H9 (cell line): Measurements from ENCODE around the gene PARP3. TPM values are rescaled to one million over a fixed set of nuclear protein-coding genes. Genes with fewer than 3 reads are reported as not detected.

Experiments
- DNase-seq: peaks from one replicate; pipeline ENCODE4 v3.0.0-alpha.2; 2017
- H2AFZ ChIP-seq: one replicate; pipeline ENCODE4 v1.6.1; 2013; ENCODE audit warnings: mild to moderate bottlenecking, low read length, control low read depth, moderate library complexity
- H2AK5ac ChIP-seq: 2 replicates; pipeline ENCODE4 v1.6.1; 2013; ENCODE audit warnings: low read length, control low read depth, mixed read lengths; ENCODE audit not compliant: insufficient read length
- H2BK120ac ChIP-seq: one replicate; pipeline ENCODE4 v1.6.1; 2013; ENCODE audit warnings: low read depth, mild to moderate bottlenecking, low read length, control low read depth, inconsistent platforms; ENCODE audit not compliant: poor library complexity, severe bottlenecking
- H2BK12ac ChIP-seq: 2 replicates; pipeline ENCODE4 v1.6.1; 2013; ENCODE audit warnings: low read length, control low read depth, mixed read lengths, low read depth; ENCODE audit not compliant: insufficient read length
- H2BK15ac ChIP-seq: 2 replicates; pipeline ENCODE4 v1.6.1; 2013; ENCODE audit warnings: low read depth, low read length, control low read depth
- H2BK20ac ChIP-seq: one replicate; pipeline ENCODE4 v1.6.1; 2013; ENCODE audit warnings: low read depth, mild to moderate bottlenecking, low read length, control low read depth, inconsistent platforms; ENCODE audit not compliant: poor library complexity, severe bottlenecking
- H2BK5ac ChIP-seq: 2 replicates; pipeline ENCODE4 v1.6.1; 2013; ENCODE audit warnings: low read length, control low read depth, mixed read lengths; ENCODE audit not compliant: insufficient read length
- H3K14ac ChIP-seq: 2 replicates; pipeline ENCODE4 v1.6.1; 2013; ENCODE audit warnings: low read length, control low read depth; ENCODE audit not compliant: insufficient read depth
- H3K18ac ChIP-seq: 2 replicates; pipeline ENCODE4 v1.6.1; 2013; ENCODE audit warnings: low read depth, mild to moderate bottlenecking, mixed read lengths, low read length, control low read depth; ENCODE audit not compliant: insufficient read length
- H3K23ac ChIP-seq: 2 replicates; pipeline ENCODE4 v1.6.1; 2013; ENCODE audit warnings: low read length, control low read depth, mixed read lengths, low read depth; ENCODE audit not compliant: insufficient read length
- H3K23me2 ChIP-seq: 2 replicates; pipeline ENCODE4 v1.6.1; 2013; ENCODE audit warnings: low read depth, mild to moderate bottlenecking, mixed read lengths, low read length, control low read depth; ENCODE audit not compliant: insufficient read length, poor library complexity, severe bottlenecking
- H3K27ac ChIP-seq: 2 replicates; pipeline ENCODE4 v1.5.1; 2013; ENCODE audit warnings: low read length, control low read depth, mixed read lengths, low read depth; ENCODE audit not compliant: insufficient read length
- H3K27me3 ChIP-seq: 2 replicates; pipeline ENCODE4 v1.6.1; 2013; ENCODE audit warnings: low read length, control low read depth, inconsistent platforms; ENCODE audit not compliant: insufficient read depth
- H3K4ac ChIP-seq: 2 replicates; pipeline ENCODE4 v1.6.1; 2013; ENCODE audit warnings: low read depth, mild to moderate bottlenecking, control low read depth, inconsistent platforms, low read length, moderate library complexity
- H3K4me1 ChIP-seq: 2 replicates; pipeline ENCODE4 v1.6.1; 2013; ENCODE audit warnings: low read length, control low read depth, inconsistent platforms; ENCODE audit not compliant: insufficient read depth
- H3K4me2 ChIP-seq: 2 replicates; pipeline ENCODE4 v1.6.1; 2013; ENCODE audit warnings: low read length, control low read depth, mixed read lengths; ENCODE audit not compliant: insufficient read length, insufficient read depth
- H3K56ac ChIP-seq: 2 replicates; pipeline ENCODE4 v1.6.1; 2013; ENCODE audit warnings: low read depth, mild to moderate bottlenecking, mixed read lengths, low read length, control low read depth; ENCODE audit not compliant: insufficient read length
- H3K79me1 ChIP-seq: 2 replicates; pipeline ENCODE4 v1.6.1; 2013; ENCODE audit warnings: low read depth, mild to moderate bottlenecking, moderate library complexity, low read length, control low read depth, inconsistent platforms; ENCODE audit not compliant: insufficient read depth, poor library complexity, severe bottlenecking
- H3K79me2 ChIP-seq: 2 replicates; pipeline ENCODE4 v1.6.1; 2013; ENCODE audit warnings: low read length, control low read depth, inconsistent platforms; ENCODE audit not compliant: insufficient read depth
- H3K9ac ChIP-seq: 2 replicates; pipeline ENCODE4 v1.6.1; 2013; ENCODE audit warnings: low read length, control low read depth, mixed read lengths; ENCODE audit not compliant: insufficient read length; ENCODE audit errors: extremely low read depth
- H3K9me3 ChIP-seq: one replicate; pipeline ENCODE4 v1.6.1; 2013; ENCODE audit warnings: low read depth, low read length, inconsistent platforms; ENCODE audit not compliant: control insufficient read depth
- H3T11ph ChIP-seq: one replicate; pipeline ENCODE4 v1.6.1; 2013; ENCODE audit warnings: mild to moderate bottlenecking, low read length, control low read depth, inconsistent platforms
- H4K20me1 ChIP-seq: one replicate; pipeline ENCODE4 v1.6.1; 2013; ENCODE audit not compliant: control insufficient read depth, insufficient read length, insufficient read depth
- H4K5ac ChIP-seq: 2 replicates; pipeline ENCODE4 v1.6.1; 2013; ENCODE audit warnings: low read depth, mild to moderate bottlenecking, mixed read lengths, low read length, control low read depth; ENCODE audit not compliant: insufficient read length
- H4K8ac ChIP-seq: replicated peaks from 2 replicates; pipeline ENCODE4 v1.6.1; 2013; ENCODE audit warnings: low read length, control low read depth, mixed read lengths, low read depth; ENCODE audit not compliant: insufficient read length
- H4K91ac ChIP-seq: 2 replicates; pipeline ENCODE4 v1.6.1; 2013; ENCODE audit warnings: low read depth, mild to moderate bottlenecking, moderate library complexity, mixed read lengths, low read length, control low read depth; ENCODE audit not compliant: insufficient read length
- H3K27ac Mint-ChIP-seq, 3 experiments: 2 replicates in 2 of 3; 3 replicates in 1 of 3; pipeline ENCODE4 v1.8.0; 2020 to 2021; ENCODE audit warnings: mixed read lengths in 3 of 3, mild to moderate bottlenecking in 1 of 3, moderate library complexity in 1 of 3
- H3K27me3 Mint-ChIP-seq: 2 replicates; pipeline ENCODE4 v1.8.0; 2021; ENCODE audit warnings: low read depth, mild to moderate bottlenecking, moderate library complexity, mixed read lengths
- H3K36me3 Mint-ChIP-seq, 3 experiments: 2 replicates in 2 of 3; 3 replicates in 1 of 3; pipeline ENCODE4 v1.8.0; 2020 to 2021; ENCODE audit warnings: low read depth in 3 of 3, mixed read lengths in 3 of 3; ENCODE audit not compliant: insufficient read depth in 1 of 3
- H3K4me1 Mint-ChIP-seq, 2 experiments: 2 replicates each; pipeline ENCODE4 v1.8.0; 2020; ENCODE audit warnings: mixed read lengths in 2 of 2
- H3K4me3 Mint-ChIP-seq, 2 experiments: 2 replicates in 1 of 2; 3 replicates in 1 of 2; pipeline ENCODE4 v1.8.0; 2020 to 2021; ENCODE audit warnings: mild to moderate bottlenecking in 2 of 2, mixed read lengths in 2 of 2, moderate library complexity in 1 of 2
- H3K9me3 Mint-ChIP-seq, 2 experiments: 2 replicates in 1 of 2; 3 replicates in 1 of 2; pipeline ENCODE4 v1.8.0; 2020; ENCODE audit warnings: mild to moderate bottlenecking in 2 of 2, mixed read lengths in 2 of 2, moderate library complexity in 1 of 2
- CTCF ChIP-seq: fragments of 200-600 bp; sonication (generic); conservative IDR thresholded peaks from 3 replicates; pipeline ENCODE4 v1.8.0; 2021; ENCODE audit warnings: antibody characterized with exemption, mild to moderate bottlenecking
- WGBS: extraction: QIAGEN DNeasy Blood & Tissue Kit; methylation state at CpG from one replicate; pipeline ENCODE4 v1.1.7; 2013; ENCODE audit warnings: missing lambda C conversion rate, low lambda C conversion rate, mixed read lengths; ENCODE audit not compliant: insufficient read length; ENCODE audit errors: extremely low coverage; 5-methylcytosine and 5-hydroxymethylcytosine counted together
- total RNA-seq: library from RNA; stranded (reverse); gene quantifications from 2 replicates; pipeline ENCODE4 v1.2.1, GENCODE V29; 2021

Gene PARP3
- total RNA-seq, 1 experiment from 2014 or later, result 1.3 TPM

GRCh38 chr3:51948016-51948580 is 5.9 kb downstream of the PARP3 start:
- no peaks in the 10 kb centered on the region for H3K4me1 ChIP-seq
- H4K20me1 ChIP-seq, result peaks cover 6% of the 10 kb centered on the region
- H3K14ac ChIP-seq, result no peak overlapping the region
- H2BK12ac ChIP-seq, result no peak overlapping the region
- no peak overlapping the region for H3K23ac ChIP-seq
- DNase-seq, result no peak
- Mint-ChIP-seq H3K36me3 (no peaks in the 10 kb centered on the region), H3K27me3 (peaks cover 96% of the 10 kb centered on the region), H3K9me3 (no peaks in the 10 kb centered on the region), H3K4me3 (no peak overlapping the region), H3K27ac (no peak overlapping the region), H3K4me1 (no peaks in the 10 kb centered on the region)
- H2BK120ac ChIP-seq, result no peak overlapping the region
- no peak overlapping the region for H2BK15ac ChIP-seq
- no peak overlapping the region for H3K4me2 ChIP-seq
- WGBS, result no CpG with 5 or more reads among the region's 10 CpGs
- H3K56ac ChIP-seq, result no peak overlapping the region
- no peaks in the 10 kb centered on the region for H3K79me2 ChIP-seq
- no peak overlapping the region for H2BK5ac ChIP-seq
- H3K27ac ChIP-seq, result no peak overlapping the region
- H2AK5ac ChIP-seq, result no peak overlapping the region
- H4K8ac ChIP-seq, result no peak overlapping the region
- H3K23me2 ChIP-seq, result peaks cover 2% of the 10 kb centered on the region
- H3K9me3 ChIP-seq, result no peaks in the 10 kb centered on the region
- no peak overlapping the region for H3K18ac ChIP-seq
- H3K79me1 ChIP-seq, result no peaks in the 10 kb centered on the region
- H4K5ac ChIP-seq, result no peak overlapping the region
- H3K9ac ChIP-seq, result no peak overlapping the region
- no peak for TF ChIP-seq CTCF
- H3K4ac ChIP-seq, result no peak overlapping the region
- no peak overlapping the region for H3T11ph ChIP-seq
- H2AFZ ChIP-seq, result no peak overlapping the region
- no peak overlapping the region for H4K91ac ChIP-seq
- H3K27me3 ChIP-seq, result peaks cover under 1% of the 10 kb centered on the region; the same call in 1 of the 2 replicates
- H2BK20ac ChIP-seq, result no peak overlapping the region
